Endothelial cell of umbilical vein (primary cell): ENCODE results near the gene MFGE8. TPM values are rescaled to one million over a fixed set of nuclear protein-coding genes. Genes with fewer than 3 reads are reported as not detected.

Source experiments
- BruUV-seq: library from RNA; stranded (reverse); fragments of 400-500 nt; replicated peaks from 2 replicates; lab custom pipeline; 2021; lab: Mats Ljungman, UMichigan
- CTCF ChIA-PET: fragments of 300-600, 350-600 bp; sonication (Branson Sonifier 250); formaldehyde crosslinking; loops from one replicate; lab custom pipeline; 2021; ENCODE audit warnings: antibody characterized with exemption, inconsistent platforms; lab: Charles Lee
- POLR2A ChIA-PET: fragments of 300-600, 350-600 bp; sonication (Branson Sonifier 250); formaldehyde crosslinking; loops from one replicate; lab custom pipeline; 2021; ENCODE audit warnings: antibody characterized with exemption, inconsistent platforms; lab: Charles Lee
- DNase-seq: peaks from one replicate; pipeline ENCODE4 v3.0.0-alpha.2; 2011; ENCODE audit warnings: low read depth, low spot score
- FAIRE-seq: peaks from 2 replicates; lab custom pipeline; 2011; peaks lifted over from hg19 to GRCh38; lab: Jason Lieb, UNC
- H2AFZ ChIP-seq: 2 replicates; pipeline ENCODE4 v1.6.0; 2012; ENCODE audit warnings: low read depth, low read length, control low read depth, inconsistent platforms
- H3K27ac ChIP-seq: 2 replicates; pipeline ENCODE4 v1.5.1; 2011; ENCODE audit warnings: low read depth, mild to moderate bottlenecking, control low read depth, low read length, moderate library complexity; ENCODE audit not compliant: insufficient read depth
- H3K27me3 ChIP-seq, 2 experiments: 2 replicates each; pipeline versions ENCODE4 v1.6.0 to v1.6.1; 2011; ENCODE audit warnings: low read length in 2 of 2, mixed read lengths in 1 of 2; ENCODE audit not compliant: control insufficient read depth in 2 of 2, insufficient read depth in 2 of 2
- H3K36me3 ChIP-seq, 2 experiments: 2 replicates in 1 of 2; 3 replicates in 1 of 2; pipeline ENCODE4 v1.5.1; 2011; ENCODE audit warnings: low read length in 2 of 2, mild to moderate bottlenecking in 1 of 2, moderate library complexity in 1 of 2; ENCODE audit not compliant: control insufficient read depth in 2 of 2, insufficient read depth in 2 of 2; ENCODE audit errors: extremely low read depth in 1 of 2
- H3K4me1 ChIP-seq: 3 replicates; pipeline ENCODE4 v1.5.1; 2011; ENCODE audit warnings: mild to moderate bottlenecking, low read length; ENCODE audit not compliant: control insufficient read depth, insufficient read depth; ENCODE audit errors: extremely low read depth
- H3K4me2 ChIP-seq: 2 replicates; pipeline ENCODE4 v1.6.1; 2011; ENCODE audit warnings: low read length, control low read depth, mixed read lengths; ENCODE audit not compliant: insufficient read depth
- H3K4me3 ChIP-seq, 3 experiments: fragments of 200-600 bp in 1 of 3; sonication (generic), shearing (Covaris generic) in 1 of 3; replicated peaks in 1 of 3; 2 replicates each; pipeline ENCODE4 v1.5.1; 2011 to 2016; ENCODE audit warnings: control low read depth in 3 of 3, low read length in 3 of 3, mild to moderate bottlenecking in 2 of 3, inconsistent platforms in 1 of 3, low read depth in 1 of 3, moderate library complexity in 1 of 3; ENCODE audit not compliant: insufficient read depth in 1 of 3
- H3K79me2 ChIP-seq: 2 replicates; pipeline ENCODE4 v1.6.0; 2012; ENCODE audit warnings: low read length, inconsistent platforms; ENCODE audit not compliant: control insufficient read depth, insufficient read depth
- H3K9ac ChIP-seq: replicated peaks from 2 replicates; pipeline ENCODE3; 2011; ENCODE audit warnings: low read length, control low read depth; ENCODE audit not compliant: insufficient read depth; ENCODE audit errors: extremely low read depth
- H3K9me1 ChIP-seq: replicated peaks from 3 replicates; pipeline ENCODE4 v1.6.0; 2011; ENCODE audit warnings: mild to moderate bottlenecking, low read length; ENCODE audit not compliant: control insufficient read depth, insufficient read depth; ENCODE audit errors: extremely low read depth
- H3K9me3 ChIP-seq: replicated peaks from 2 replicates; pipeline ENCODE4 v1.5.1; 2012; ENCODE audit warnings: low read length, inconsistent platforms; ENCODE audit not compliant: control insufficient read depth, insufficient read depth
- H4K20me1 ChIP-seq: replicated peaks from 2 replicates; pipeline ENCODE3; 2011; ENCODE audit warnings: mild to moderate bottlenecking, low read length; ENCODE audit not compliant: control insufficient read depth, insufficient read depth; ENCODE audit errors: extremely low read depth
- EZH2 ChIP-seq: IDR thresholded peaks from 2 replicates; pipeline ENCODE4 v1.6.1; 2012; ENCODE audit warnings: borderline replicate concordance, low read depth, mild to moderate bottlenecking, moderate library complexity, low read length, inconsistent platforms; ENCODE audit not compliant: severe bottlenecking
- FOS ChIP-seq: IDR thresholded peaks from 2 replicates; pipeline ENCODE4 v1.6.1; 2011; ENCODE audit warnings: mild to moderate bottlenecking, low read length, moderate library complexity, borderline replicate concordance; ENCODE audit not compliant: insufficient read depth
- GATA2 ChIP-seq: IDR thresholded peaks from 2 replicates; pipeline ENCODE4 v1.7.0; 2011; ENCODE audit warnings: low read depth, mild to moderate bottlenecking, moderate library complexity, mixed read lengths, low read length; ENCODE audit not compliant: insufficient read length, insufficient read depth
- JUN ChIP-seq: IDR thresholded peaks from 2 replicates; pipeline ENCODE4 v1.6.1; 2011; ENCODE audit warnings: borderline replicate concordance, low read depth; ENCODE audit not compliant: insufficient read length, insufficient read depth
- MYC ChIP-seq: IDR thresholded peaks from one replicate; pipeline ENCODE4 v1.6.1; 2011; ENCODE audit warnings: mild to moderate bottlenecking, low read depth, low read length
- POLR2A ChIP-seq: IDR thresholded peaks from 2 replicates; pipeline ENCODE4 v1.6.1; 2012; ENCODE audit warnings: low read depth, mild to moderate bottlenecking, control low read depth, low read length
- POLR2AphosphoS5 ChIP-seq: IDR thresholded peaks from 2 replicates; pipeline ENCODE4 v1.6.1; 2012; ENCODE audit warnings: low read depth, mild to moderate bottlenecking, control low read depth, low read length, moderate library complexity; ENCODE audit not compliant: insufficient read depth
- dilution Hi-C: fragments of 300-500 bp; cut with MboI; formaldehyde crosslinking; loops from one replicate; pipeline ENCODE4 v1.15.0; 2019; ENCODE audit warnings: low sequenced_read_pairs; ENCODE audit not compliant: extremely low pct_ligation_motif_present
- intact Hi-C: fragments of 100-400 bp; cut with micrococcal nuclease; formaldehyde crosslinking; loops from one replicate; pipeline ENCODE4 v1.10.0; 2022
- polyA plus RNA-seq, 4 experiments: library from polyadenylated mRNA; depleted of rRNA in 3 of 4; stranded (reverse) in 3 of 4; unstranded in 1 of 4; fragments of >200 nt; gene quantifications; 2 replicates each; pipeline versions ENCODE4 v1.2.1 to v1.2.3, GENCODE V29; 2011 to 2012; ENCODE audit warnings: missing spikeins in 1 of 4
- total RNA-seq: library from RNA; stranded (reverse); gene quantifications from 2 replicates; pipeline ENCODE4 v1.2.3, GENCODE V29; 2021
- TF ChIP-seq, protein P1 (sequence below): IDR thresholded peaks from 2 replicates; pipeline ENCODE4 v1.6.1; 2011; ENCODE audit not compliant: insufficient read depth, insufficient read length
- TF ChIP-seq, protein P2 (sequence below), 2 donors: IDR thresholded peaks; 1 replicate in 1 of 2; 2 replicates in 1 of 2; pipeline ENCODE4 v1.5.1; 2011; ENCODE audit warnings: low read length in 2 of 2, mild to moderate bottlenecking in 2 of 2, moderate library complexity in 2 of 2, control low read depth in 1 of 2, inconsistent platforms in 1 of 2, low read depth in 1 of 2; ENCODE audit not compliant: insufficient read depth in 1 of 2; ENCODE audit errors: extremely low read depth in 1 of 2

The MFGE8 gene
- total and polyA plus RNA-seq, 2 donors (not counting 3 experiments of a cell fraction or from before 2014, with no cell fraction given): 108 to 117 TPM

DNA sequence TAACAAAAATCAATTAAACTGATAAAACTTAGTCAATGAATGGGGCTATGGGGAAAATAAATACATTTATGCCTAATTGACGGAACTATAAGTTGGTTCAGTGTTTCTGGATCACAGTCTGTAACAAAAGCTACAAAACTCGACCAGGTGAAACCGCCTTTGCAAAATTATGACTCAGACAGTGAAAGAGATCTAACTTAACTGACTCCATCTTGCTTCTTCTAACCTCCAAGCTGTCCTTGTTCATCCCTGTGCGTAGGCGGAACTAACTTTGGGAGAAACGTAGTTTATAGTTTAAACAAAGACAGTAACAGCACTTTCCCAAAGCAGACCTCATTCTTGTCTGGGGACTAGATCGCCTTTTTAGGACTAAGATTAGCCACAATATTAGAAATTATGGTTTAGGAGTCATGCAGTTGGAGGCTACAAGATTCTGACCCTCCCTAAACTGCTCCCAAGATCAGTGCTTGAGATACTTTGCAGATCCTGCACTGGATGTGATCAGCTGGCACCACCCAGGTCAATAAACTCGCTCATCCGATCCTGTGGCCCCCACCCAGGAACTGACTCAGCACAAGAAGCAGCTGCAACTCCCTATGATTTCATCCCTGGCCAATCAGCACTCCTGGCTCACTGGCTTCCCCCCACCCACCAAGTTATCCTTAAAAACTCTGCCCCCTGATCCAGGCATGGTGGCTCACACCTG, 7.2 kb upstream of the MFGE8 start:
- DNase-seq (no peak), FAIRE-seq (no peak)
- intact Hi-C loops (no loop called here), dilution Hi-C loops (no loop called here)
- no peaks in the 10 kb centered on the region for H3K9me3 ChIP-seq
- no TSS peak for BruUV-seq
- H3K4me1 ChIP-seq: no peaks in the 10 kb centered on the region
- CTCF ChIA-PET: interaction anchor here (1.0 kb wide), 1 partner anchor 96 kb away, joined by 3 read pairs; no protein-coding TSS in a partner anchor
- no peak overlapping the region for H3K4me3 ChIP-seq
- H3K79me2 ChIP-seq: no peaks in the 10 kb centered on the region
- no peaks in the 10 kb centered on the region for H4K20me1 ChIP-seq
- POLR2A ChIA-PET: no interaction called here
- no peak overlapping the region for H2AFZ ChIP-seq
- H3K9ac ChIP-seq: no peak overlapping the region
- no peaks in the 10 kb centered on the region for H3K9me1 ChIP-seq
- no peaks in the 10 kb centered on the region for H3K27me3 ChIP-seq
- H3K36me3 ChIP-seq: no peaks in the 10 kb centered on the region
- no peak overlapping the region for H3K4me2 ChIP-seq
- TF ChIP-seq, protein P1, sequence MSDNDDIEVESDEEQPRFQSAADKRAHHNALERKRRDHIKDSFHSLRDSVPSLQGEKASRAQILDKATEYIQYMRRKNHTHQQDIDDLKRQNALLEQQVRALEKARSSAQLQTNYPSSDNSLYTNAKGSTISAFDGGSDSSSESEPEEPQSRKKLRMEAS: no peak
- no peak for TF ChIP-seq POLR2A
- TF ChIP-seq POLR2AphosphoS5: no peak
- no peak for TF ChIP-seq JUN
- TF ChIP-seq MYC: no peak
- TF ChIP-seq, protein P2, sequence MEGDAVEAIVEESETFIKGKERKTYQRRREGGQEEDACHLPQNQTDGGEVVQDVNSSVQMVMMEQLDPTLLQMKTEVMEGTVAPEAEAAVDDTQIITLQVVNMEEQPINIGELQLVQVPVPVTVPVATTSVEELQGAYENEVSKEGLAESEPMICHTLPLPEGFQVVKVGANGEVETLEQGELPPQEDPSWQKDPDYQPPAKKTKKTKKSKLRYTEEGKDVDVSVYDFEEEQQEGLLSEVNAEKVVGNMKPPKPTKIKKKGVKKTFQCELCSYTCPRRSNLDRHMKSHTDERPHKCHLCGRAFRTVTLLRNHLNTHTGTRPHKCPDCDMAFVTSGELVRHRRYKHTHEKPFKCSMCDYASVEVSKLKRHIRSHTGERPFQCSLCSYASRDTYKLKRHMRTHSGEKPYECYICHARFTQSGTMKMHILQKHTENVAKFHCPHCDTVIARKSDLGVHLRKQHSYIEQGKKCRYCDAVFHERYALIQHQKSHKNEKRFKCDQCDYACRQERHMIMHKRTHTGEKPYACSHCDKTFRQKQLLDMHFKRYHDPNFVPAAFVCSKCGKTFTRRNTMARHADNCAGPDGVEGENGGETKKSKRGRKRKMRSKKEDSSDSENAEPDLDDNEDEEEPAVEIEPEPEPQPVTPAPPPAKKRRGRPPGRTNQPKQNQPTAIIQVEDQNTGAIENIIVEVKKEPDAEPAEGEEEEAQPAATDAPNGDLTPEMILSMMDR (IDR thresholded peaks at IDR 0.05; ENCODE audit: extremely low read depth in 1 of 2, insufficient read depth in 1 of 2, low read depth in 1 of 2, low read length in 2 of 2): no peak
- TF ChIP-seq FOS: no peak
- TF ChIP-seq EZH2: no peak
- TF ChIP-seq GATA2: no peak
- H3K27ac ChIP-seq: no peak overlapping the region
